Left ventricle myocardium superior (tissue), 1 donor: ENCODE results near the gene DACT1. TPM values are rescaled to one million over a fixed set of nuclear protein-coding genes. Genes with fewer than 3 reads are reported as not detected.
A peak's percentile ranks its signal among the peaks of the same experiment; 100 is the strongest.
"Not testable (repeated sequence)": the region's sequence is repeated elsewhere in the genome, so short reads cannot be mapped to it uniquely, and the experiment has no call there.

Source experiments
- ATAC-seq: fragments of 200-7000 bp; cut with Tn5 transposase; one replicate; pipeline ENCODE4 v1.9.1; 2020; ENCODE audit warnings: mild to moderate bottlenecking, moderate library complexity
- DNase-seq: peaks from one replicate; pipeline ENCODE4 v3.0.0-alpha.2; 2020
- intact Hi-C: fragments of 100-400 bp; cut with micrococcal nuclease; formaldehyde crosslinking; loops from one replicate; pipeline ENCODE4 v1.11.0; 2022
- long read RNA-seq: library from polyadenylated mRNA; unstranded; transcript quantifications from one replicate; pipeline ENCODE4 v2.0.0, GENCODE V29; 2021
- total RNA-seq: library from RNA; stranded (reverse); fragmentation: NEBNext Ultra II Directional; extraction: Animal tissue kit (Norgen Biotek cat#: 25700); gene quantifications from one replicate; pipeline ENCODE4 v1.2.1, GENCODE V29; 2021
- donor health status: DM: no; HTN: yes; CAD: no; lungs with severe emphysema.

The DACT1 gene, protein sequence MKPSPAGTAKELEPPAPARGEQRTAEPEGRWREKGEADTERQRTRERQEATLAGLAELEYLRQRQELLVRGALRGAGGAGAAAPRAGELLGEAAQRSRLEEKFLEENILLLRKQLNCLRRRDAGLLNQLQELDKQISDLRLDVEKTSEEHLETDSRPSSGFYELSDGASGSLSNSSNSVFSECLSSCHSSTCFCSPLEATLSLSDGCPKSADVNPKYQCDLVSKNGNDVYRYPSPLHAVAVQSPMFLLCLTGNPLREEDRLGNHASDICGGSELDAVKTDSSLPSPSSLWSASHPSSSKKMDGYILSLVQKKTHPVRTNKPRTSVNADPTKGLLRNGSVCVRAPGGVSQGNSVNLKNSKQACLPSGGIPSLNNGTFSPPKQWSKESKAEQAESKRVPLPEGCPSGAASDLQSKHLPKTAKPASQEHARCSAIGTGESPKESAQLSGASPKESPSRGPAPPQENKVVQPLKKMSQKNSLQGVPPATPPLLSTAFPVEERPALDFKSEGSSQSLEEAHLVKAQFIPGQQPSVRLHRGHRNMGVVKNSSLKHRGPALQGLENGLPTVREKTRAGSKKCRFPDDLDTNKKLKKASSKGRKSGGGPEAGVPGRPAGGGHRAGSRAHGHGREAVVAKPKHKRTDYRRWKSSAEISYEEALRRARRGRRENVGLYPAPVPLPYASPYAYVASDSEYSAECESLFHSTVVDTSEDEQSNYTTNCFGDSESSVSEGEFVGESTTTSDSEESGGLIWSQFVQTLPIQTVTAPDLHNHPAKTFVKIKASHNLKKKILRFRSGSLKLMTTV
- 2.2 TPM for total RNA-seq
- long read RNA-seq, partial matches to known transcripts: 0 of 4 reads
- long read RNA-seq, other reads (novel, unspliced or antisense): 2 of 4 reads

DNA sequence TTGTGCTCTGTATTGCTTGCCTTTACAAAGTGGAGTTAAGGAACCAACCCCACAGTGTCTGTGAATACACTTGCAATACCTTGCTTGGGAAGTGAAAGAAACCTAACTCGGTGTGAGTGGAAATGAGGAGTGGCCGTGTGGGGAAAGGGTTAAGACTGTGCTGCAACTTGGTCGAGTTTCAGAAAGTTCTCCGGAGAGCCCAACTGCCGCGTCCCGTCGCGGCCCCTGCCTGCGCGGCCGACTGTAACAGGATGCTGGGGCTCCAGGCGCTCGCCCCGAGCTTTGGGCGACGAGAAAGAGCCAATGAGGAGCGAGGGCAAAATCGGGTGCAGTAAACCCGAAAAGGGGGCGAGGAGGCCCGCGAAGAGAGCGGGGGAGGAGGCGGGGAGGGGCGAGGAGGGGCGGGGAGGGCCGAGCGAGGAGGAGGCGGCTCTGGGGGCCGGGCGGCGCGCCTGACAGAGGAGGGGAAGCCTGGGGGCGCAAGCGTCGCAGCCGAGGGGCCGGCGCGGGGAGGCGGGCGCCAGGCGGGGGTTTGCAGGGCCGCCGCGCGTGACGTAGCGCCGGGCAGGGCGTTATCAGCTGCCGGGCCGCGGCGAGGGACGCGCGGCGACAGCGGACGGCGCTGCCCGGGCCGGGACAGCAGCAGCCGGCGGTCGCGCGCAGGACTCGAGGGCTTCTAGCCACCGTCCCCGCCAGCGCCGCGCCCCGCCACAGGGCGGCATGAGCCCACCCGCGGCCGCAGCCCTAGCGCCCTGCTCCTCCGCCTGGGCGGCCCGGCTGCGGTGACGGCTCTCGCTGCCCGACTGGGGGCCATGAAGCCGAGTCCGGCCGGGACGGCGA lies at the start of gene DACT1:
TSS of gene DACT1 (plus strand) at position 572 of the 840 bp plus-strand sequence. CDS start at position 813, 241 bp downstream.
- peak; percentile 88 for ATAC-seq
- intact Hi-C loops: no loop called here
- DNase-seq: peak; percentile 84

DNA sequence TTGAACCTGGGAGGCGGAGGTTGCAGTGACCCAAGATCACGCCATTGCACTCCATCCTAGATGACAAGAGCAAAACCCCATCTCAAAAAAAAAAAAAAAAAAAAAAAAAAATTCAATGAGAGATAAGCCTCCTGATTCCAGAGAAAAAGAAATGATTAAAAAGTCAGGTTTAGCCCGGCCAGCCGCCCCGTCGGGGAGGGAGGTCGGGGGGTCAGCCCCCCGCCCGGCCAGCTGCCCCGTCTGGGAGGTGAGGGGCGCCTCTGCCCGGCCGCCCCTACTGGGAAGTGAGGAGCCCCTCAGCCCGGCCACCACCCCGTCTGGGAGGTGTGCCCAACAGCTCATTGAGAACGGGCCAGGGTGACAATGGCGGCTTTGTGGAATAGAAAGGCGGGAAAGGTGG lies 49.4 kb upstream of the DACT1 start:
- DNase-seq, intact Hi-C loops, ATAC-seq: not testable (repeated sequence)

DNA sequence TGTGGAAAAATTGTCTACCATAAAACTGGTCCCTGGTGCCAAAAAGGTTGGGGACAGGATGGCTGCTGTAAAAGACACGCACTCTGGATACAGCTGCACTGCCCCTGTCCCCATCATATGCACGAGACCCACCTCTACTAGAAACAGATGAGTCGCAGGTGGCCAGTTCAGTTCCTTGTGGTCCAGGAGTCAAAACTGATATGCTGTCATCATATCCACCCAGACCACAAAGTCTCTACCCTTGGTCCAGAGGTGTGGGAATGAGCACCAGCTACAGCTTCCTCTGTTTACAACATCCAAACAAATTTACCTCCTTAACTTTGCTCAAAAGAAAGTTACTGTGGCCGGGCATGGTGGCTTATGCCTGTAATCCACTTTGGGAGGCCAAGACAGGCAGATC lies 43.8 kb upstream of the DACT1 start:
- ATAC-seq: no peak
- intact Hi-C loops: no loop called here
- no peak for DNase-seq

DNA sequence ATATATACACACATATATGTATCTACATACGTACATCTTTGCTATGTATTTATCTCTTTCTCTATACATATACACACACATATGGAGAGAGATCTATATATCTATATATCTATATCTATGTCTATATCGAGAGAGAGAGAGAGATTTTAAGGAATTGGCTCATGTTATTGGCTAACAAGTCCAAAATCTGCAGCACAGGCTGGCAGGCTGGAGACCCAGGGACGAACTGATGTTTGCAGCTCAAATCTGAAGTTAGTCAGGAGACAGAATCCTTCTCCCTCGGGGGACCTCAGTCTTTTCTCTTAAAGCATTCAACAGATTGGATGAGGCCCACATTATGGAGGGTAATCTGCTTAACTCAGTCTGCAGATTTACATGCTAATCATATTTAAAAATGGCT lies 40.7 kb upstream of the DACT1 start:
- intact Hi-C loops: no loop called here
- ATAC-seq: no peak
- no peak for DNase-seq

DNA sequence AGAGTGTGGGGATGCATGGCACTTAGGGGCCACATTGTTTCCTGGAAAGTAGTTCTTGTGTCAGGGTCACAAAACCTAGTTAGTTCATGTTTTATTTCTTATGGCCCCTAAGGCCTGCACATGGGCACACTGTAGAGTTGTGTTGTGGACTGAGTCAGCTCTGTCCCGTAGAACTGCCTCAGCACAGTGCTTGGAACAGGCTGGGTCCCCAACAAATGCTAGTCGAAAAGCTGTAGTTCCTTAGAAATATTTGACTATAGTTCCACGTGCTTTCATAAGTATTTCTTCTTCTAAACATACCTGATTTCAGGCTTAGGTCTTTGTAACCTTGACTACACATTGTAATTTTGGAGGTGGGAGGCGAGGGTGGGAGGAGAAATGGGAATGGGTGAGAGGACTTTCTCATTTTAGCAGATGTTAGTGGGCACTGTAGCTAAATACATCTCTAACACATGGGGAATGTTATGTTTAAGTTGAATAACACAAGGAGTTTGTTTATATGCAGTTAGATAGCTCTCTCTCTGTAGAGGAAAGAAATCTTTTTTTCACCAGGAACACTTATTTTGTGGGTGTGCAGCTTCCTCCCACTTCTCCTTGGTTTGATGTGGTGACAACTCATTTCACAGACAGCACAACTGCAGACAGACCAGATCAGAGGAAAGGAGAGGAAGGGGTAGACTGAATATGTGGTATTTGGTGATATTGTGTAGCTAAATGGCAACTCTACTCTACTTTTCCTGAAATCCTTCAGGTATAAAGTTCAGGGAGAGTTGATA lies 39.5 kb upstream of the DACT1 start:
- DNase-seq (no peak), ATAC-seq (no peak)
- intact Hi-C loops: no loop called here

DNA sequence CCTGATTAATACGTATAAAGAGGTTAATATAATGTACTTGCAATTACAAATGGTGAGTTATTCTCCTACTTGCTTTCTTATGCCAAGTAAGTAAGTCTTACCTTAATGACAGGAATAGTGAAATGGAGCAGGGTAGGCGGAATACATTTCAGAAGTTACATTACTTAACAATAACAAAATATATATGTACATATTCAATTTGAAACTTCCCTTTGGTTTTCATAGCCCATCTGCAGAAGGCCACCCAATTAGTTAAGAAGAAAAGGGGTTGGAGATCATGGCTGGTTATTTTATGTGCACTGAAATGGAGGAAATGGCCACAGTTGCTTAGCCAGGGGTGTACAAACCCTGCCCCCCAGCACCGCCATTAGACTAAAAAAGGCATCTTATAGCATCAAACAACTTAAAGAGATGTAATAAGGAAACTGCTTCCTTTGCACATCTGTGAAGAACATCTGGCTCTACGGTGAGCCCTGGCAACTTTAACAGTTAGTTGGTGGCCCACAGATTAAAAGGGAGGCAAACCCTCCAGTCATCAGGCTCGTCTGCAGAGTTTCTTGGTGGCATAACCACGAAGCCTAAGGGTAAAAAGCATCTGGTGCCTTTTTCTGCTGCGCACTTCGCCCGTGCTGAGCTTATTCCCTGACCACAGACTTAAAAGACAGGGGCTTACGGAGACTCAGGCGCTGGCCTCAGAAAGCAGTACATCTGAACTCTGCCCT lies 38.8 kb upstream of the DACT1 start:
- intact Hi-C loops: no loop called here
- ATAC-seq: no peak
- no peak for DNase-seq

DNA sequence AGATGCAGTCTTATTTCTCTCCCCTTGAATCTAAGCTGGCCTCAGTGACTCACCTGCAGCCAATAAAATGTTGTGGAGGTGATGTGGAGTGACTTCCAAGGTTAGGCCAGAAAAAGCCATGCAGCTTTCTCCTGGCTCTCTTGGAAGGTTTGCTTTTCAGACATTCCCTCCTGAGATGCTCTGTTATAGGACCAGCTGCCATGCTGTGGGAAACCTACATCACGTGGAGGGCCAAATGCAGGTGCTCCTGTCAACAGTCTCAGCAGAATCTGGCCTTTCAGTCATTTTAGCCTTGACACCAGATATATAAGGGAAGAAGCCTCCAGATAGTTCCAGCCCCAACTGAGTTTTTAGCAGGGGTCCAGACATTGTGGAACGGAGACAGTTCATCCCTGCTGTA lies 38.1 kb upstream of the DACT1 start:
- no peak for ATAC-seq
- no peak for DNase-seq
- intact Hi-C loops: no loop called here

DNA sequence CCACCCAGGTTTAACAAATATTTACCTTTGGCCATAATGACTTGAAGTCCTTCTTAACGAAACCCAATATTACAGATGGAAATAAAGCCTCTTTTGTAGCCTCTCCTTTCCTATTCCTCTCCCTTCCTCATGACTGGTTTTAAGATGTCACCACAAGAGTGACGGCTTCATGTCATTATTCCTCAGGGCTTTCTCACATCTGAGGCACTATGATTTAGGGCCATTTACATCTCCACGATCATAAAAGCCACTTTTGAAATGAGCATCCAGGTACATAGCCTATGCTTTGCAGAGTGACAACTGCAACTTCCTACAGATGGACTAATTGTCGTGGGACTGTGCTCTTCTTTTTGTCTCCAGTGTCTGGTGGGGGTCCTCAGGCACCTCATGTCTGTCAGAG lies 32.3 kb upstream of the DACT1 start:
- ATAC-seq (no peak), DNase-seq (no peak)
- intact Hi-C loops: no loop called here

DNA sequence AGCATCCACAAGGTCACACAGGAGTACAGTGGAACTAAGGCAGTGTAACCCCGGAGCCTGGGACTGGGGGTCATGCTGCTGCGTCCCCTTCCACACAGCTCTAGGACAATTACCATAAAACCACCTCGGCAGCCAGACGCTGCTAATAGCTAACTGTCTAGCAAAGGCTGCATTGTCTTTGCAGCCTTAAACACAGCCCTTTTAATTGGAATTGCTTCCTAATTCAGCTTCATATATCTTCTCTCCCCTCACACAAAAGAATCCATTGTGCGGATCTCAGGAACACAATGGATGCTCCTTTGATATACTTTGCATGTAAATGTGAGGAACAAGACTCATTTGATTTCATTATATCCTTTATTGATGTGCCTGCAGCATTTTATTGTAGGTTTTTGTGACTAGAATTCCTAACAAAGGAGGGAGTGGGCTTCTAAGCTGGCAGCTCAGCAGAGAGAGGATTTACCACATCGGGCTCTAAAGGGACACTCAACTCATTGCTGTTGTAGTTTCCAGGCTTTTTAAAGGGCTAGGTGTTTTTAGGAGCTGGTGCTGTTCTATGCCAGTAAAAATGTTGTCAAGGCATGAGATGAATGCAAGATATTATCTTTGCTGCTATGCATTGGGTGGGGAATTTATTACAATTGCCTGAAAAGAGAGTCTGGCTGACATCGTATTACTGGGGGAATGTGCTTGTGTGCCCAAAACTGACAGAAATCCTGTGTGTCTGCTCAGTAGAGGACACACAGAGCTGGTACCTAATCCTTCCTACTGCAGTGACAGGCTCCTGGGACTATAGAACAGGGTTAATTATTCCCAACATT lies 30.4 kb upstream of the DACT1 start:
- intact Hi-C loops: no loop called here
- no peak for ATAC-seq
- no peak for DNase-seq

DNA sequence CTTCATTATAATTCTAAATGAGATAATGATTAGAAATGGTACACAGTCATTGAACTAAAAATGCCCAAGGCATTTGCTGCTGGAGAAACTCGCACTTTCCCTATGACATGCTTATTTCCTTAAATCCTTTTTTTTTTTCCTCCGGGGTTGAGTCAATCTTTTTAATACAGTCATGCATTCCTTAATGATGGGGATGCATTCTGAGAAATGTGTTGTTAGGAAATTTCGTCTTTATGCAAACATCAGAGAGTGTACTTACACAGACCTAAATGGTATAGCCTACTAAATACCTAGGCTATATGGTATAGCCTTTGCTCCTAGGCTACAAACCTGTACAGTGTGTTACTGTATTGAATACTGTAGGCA lies 29.8 kb upstream of the DACT1 start:
- DNase-seq: no peak
- intact Hi-C loops: no loop called here

DNA sequence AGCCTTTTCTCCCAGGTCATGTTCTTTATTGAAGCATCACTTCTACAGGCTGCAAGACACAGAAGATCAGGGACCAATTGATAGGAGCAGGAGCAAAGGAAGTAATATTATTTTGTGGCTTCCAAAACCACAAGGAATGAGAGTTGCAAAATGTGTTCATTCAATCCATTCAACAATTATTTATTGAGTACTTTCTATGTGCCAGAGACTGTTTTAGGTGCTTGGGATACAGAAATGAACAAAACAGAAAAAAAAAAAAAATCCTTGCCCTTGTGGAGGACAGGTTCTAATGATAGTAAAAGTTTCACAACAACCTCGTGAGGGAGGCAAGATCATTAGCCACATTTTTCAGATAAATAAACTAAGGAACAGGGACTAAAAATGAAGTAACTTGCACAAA lies 20.1 kb upstream of the DACT1 start:
- DNase-seq (no peak), ATAC-seq (no peak)
- intact Hi-C loops: no loop called here

More for the DNA sequence above, 29.8 kb upstream of the DACT1 start:
- ATAC-seq: no peak

DNA sequence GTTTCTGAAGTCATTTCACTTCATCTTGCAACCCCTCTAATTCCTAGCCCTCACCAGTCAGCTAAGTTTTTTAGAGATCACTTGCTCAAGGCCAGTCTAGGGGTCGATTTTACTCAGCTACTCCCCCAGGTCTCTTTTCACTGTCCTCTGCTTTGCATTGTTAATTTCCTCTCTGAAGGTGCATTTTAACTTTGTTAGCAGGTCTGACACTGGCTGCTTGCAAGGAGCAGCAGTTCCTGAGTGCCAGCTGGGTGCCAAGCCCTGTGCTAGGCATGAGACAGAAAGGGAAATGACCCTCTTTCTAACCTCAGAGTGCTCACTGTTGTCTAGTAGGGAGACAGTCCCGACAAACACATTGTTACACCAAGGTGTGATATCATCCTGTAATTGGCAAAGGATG lies 17.8 kb upstream of the DACT1 start:
- ATAC-seq (no peak), DNase-seq (no peak)
- intact Hi-C loops: no loop called here

DNA sequence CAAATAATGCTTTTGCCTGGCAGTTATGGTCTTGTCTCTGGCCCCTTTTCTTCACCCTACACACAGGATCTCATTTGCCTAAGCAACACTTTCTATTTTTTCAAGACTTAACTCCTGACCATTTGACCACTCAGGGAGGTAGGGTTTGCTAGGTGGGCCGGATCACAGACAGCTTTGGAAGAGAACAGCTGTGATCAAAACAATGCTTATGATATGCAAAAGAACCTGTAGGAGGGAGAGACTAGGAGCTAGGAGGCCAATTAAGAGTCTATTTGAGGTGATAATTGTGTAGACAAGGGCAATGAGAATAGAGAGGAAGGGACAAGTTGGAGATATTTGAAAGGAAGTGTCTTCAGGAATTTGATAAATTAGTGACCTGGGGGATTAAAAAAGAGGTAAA lies 12.3 kb upstream of the DACT1 start:
- ATAC-seq (no peak), DNase-seq (no peak)
- intact Hi-C loops: no loop called here

DNA sequence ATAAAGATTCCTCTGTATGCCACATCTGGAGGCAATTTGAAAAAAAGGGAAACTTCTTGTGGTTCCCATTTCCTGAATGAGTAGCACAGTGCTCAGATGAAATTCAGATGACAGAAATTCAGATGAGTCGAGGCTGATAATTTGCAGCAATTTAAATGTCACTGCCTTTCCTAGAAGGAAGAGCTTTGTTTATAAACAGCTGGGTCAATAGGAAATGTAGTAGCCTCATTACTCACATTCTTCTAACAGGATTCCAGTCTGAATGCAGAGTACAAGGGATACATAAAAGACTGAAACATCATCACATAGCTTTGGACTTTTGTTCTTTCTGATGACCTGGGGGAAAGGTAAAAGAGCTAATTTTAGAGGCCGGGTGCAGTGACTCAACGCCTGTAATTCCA lies 11.3 kb upstream of the DACT1 start:
- intact Hi-C loops: no loop called here
- no peak for DNase-seq
- no peak for ATAC-seq

DNA sequence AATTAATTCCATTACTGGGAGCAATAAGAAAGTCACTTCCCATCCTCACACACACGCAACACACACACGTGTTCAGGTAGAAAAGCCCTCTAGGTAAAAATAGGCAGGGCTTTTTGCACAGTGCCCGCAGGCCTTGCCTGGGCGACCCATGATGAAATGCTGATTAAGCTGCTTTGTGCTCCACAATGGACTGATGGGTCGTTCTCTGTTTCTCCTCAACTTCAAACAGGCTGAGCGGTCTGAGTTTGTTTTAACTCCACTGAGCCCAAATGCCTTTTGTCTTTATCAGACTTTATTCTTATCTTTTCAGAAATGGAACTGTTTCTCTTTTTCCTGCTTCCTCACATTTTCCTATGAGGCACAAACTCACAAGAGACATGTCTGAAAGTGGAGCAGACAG lies 9.4 kb upstream of the DACT1 start:
- no peak for DNase-seq
- no peak for ATAC-seq
- intact Hi-C loops: no loop called here

DNA sequence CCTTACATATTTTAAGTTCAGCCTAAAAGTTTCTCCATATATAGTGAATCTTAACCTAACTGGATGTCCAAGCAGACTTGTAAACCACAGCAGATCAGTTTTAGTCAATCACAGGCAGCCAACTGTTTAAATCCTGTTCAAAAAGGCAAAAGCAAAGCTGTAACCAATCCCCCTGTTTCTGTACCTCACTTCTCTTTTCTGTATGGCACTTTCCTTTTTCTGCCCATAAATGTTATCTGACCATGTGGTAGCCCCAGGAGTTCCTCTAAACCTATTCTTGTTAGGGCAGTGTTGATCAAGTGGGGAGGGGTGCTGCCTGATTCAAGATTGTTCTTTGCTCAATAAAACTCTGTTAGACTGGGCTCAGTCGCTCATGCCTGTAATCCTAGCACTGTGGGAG lies 8.5 kb upstream of the DACT1 start:
- intact Hi-C loops: no loop called here
- DNase-seq (no peak), ATAC-seq (no peak)

DNA sequence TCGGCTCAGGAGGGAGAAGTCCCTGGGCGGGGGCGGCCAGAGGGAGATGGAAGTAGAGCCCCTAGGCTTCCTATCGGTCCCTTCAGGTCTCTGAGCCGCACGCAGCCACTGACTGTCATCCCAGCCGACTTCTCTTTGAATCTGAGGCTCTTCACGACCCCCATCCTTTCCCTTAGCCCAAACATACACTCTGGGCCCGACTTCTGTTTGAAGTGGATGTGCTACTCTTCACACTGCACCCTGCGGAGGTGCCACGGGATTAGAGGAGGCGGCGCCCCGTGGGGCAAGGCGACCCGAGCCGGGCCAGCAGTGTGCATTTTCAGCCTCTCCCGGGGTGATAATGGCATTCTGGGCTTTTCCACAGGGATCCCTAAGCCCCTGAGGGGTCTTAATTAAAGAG lies 6.0 kb upstream of the DACT1 start:
- intact Hi-C loops: no loop called here
- DNase-seq (no peak), ATAC-seq (no peak)

DNA sequence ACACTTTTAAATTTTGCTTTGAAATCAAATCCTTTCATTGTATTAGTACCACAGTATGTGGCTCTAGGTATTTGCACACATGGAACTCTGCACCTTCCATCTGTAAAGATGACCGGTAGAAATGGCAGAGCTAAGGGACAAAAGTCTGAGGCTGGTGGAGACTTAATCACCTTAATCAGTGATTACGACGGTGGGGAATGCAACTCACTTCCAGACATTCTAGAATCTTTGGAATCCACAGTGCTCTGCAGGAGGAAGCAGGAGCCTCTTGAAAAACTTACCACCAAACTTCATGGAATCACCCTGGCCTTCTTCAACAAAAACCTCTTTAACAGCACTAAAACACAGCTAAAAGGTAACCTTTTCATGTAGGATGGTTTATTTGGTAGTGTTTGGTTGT lies 3.9 kb upstream of the DACT1 start:
- DNase-seq (no peak), ATAC-seq (no peak)
- intact Hi-C loops: no loop called here
